ENCODE data around the gene LHPP.
A peak's percentile ranks its signal among the peaks of the same experiment; 100 is the strongest.

LHPP gene

DNA sequence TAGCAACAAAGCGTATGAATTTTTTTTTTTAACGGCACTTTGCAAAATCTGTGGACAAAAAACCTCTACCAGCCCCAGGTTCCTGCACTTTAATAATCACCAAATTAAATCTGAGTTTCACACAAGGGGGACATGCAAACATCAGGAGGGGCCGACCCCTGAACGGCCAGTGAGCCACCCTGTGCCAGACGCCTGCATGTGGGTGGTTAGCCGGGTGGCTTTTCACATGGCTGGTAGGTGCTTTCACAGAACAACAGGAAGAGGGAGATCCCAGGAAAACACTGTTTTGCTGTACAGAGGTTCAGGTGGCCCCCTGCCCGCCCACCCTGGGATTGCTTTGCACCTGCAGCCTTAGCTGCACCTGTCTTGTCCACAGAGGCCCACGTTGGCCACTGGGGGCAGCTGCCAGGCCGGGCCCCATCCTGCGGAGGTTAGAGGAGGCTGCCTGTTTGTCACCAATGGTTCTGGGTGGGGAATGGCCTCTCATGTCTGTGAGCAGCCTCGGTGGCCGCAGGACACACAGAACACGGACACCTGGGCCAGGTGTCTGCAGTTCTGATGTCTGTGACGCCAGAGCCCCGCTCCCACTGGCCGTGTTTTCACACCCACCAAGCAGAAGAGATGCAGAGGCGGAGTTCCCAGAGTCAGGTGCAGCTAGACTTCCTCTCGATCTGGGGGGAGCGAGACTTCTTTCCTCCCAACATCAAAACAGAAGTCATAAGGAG, 174.8 kb downstream of the LHPP start:
- POLR2A ChIA-PET (ENCODE audit: low non-redundant PET): no interaction called here
- TF ChIP-seq CTCF (conservative IDR thresholded peaks at IDR 0.05; ENCODE audit: low read depth): no peak
- CTCF ChIA-PET: no interaction called here
- peak overlapping the region; percentile 40 for H3K27ac ChIP-seq
- no peak for DNase-seq (ENCODE audit: low spot score)

- CTCF ChIA-PET: no interaction called here
- POLR2A ChIA-PET (ENCODE audit: low non-redundant PET): interaction anchor here (0.6 kb wide), 1 partner anchor 7 kb away, joined by 3 read pairs; no protein-coding TSS in a partner anchor
- no peak for TF ChIP-seq CTCF (conservative IDR thresholded peaks at IDR 0.05; ENCODE audit: low read depth)
- no peak for DNase-seq (ENCODE audit: low spot score)
- peak overlapping the region; percentile 40 for H3K27ac ChIP-seq
These were observed 175.6 kb downstream of the LHPP start for GRCh38 chr10:124637091-124637700.

GRCh38 chr10:124637746-124638145, 176.1 kb downstream of the LHPP start:
- no peak for TF ChIP-seq CTCF (conservative IDR thresholded peaks at IDR 0.05; ENCODE audit: low read depth)
- DNase-seq (ENCODE audit: low spot score): no peak
- H3K27ac ChIP-seq: peak overlapping the region; percentile 40
- ChIA-PET POLR2A (ENCODE audit: low non-redundant PET) (interaction anchor here (0.6 kb wide), 1 partner anchor 8 kb away, joined by 3 read pairs; no protein-coding TSS in a partner anchor), CTCF (no interaction called here)

DNA sequence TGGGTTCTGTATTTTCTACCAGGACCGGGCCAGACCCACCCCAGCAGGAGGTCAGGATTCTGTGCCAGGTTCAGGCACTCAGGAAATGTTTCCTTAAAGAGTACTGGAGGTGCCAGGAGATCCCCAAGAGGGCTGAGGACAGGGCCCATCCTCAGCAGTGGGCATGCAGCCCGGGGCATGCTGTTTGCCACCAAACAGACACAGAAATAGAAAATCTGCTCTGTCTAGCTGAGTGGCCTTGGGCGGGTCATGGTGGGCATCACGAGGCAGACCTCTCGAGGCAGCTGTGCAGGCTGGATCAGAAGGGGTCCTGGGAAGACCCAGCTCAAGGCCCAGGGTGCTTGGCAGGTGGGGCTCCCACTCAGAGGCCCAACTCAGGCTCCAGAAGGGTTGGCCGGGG, 177.6 kb downstream of the LHPP start:
- peak overlapping the region; percentile 80 for H3K27ac ChIP-seq
- ChIA-PET POLR2A (ENCODE audit: low non-redundant PET) (interaction anchor here (0.6 kb wide), 1 partner anchor 15 kb away, joined by 3 read pairs; no protein-coding TSS in a partner anchor), CTCF (interaction anchor here (0.6 kb wide), 1 partner anchor 36 kb away, joined by 3 read pairs; no protein-coding TSS in a partner anchor)
- no peak for DNase-seq (ENCODE audit: low spot score)
- no peak for TF ChIP-seq CTCF (conservative IDR thresholded peaks at IDR 0.05; ENCODE audit: low read depth)

DNA sequence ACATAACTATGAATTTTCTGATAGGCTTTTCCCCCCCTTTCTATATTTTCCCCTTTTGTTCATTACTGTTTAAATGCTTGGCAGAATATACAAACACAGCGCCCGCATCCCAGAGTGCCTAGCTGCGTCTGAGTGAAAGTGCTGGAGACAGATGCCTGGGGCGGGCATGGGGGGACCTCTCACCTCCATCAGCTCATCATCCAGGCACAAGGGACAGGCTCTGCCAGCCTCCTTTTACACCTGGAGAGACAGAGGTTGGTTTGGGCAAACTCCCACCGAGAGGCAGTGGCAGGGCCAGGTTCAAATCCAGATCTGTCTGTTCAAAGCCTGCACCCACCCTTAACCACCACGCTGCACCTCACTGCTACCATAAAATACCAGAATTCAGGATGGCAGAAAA, 178.0 kb downstream of the LHPP start:
- no peak for DNase-seq (ENCODE audit: low spot score)
- no peak for TF ChIP-seq CTCF (conservative IDR thresholded peaks at IDR 0.05; ENCODE audit: low read depth)
- ChIA-PET CTCF (interaction anchor here (0.6 kb wide), 1 partner anchor 36 kb away, joined by 3 read pairs; no protein-coding TSS in a partner anchor), POLR2A (ENCODE audit: low non-redundant PET) (no interaction called here)
- peak overlapping the region; percentile 80 for H3K27ac ChIP-seq

DNA sequence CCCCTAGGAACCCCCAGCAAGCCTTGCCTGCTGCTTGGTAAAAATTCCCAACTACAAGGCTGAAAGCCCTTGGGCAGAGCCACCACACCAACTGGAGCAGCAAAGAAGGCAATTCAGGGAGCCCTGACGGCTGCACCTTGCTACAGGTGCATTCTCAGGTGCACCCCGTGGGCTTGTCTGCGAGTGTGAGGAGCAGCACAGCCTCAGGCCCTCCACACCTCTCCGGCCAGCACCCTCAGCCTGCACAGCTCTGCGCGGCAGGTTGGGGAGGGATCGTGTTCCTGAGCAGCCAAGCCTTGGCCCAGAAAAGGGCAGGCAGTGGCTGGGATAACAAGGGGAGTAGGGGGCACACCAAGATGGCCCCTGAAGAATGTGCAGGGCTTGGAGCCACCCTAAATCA, 178.4 kb downstream of the LHPP start:
- peak overlapping the region; percentile 80 for H3K27ac ChIP-seq
- no peak for TF ChIP-seq CTCF (conservative IDR thresholded peaks at IDR 0.05; ENCODE audit: low read depth)
- POLR2A ChIA-PET (ENCODE audit: low non-redundant PET): no interaction called here
- CTCF ChIA-PET: interaction anchor here (0.9 kb wide), 1 partner anchor 106 kb away, joined by 4 read pairs; no protein-coding TSS in a partner anchor
- DNase-seq (ENCODE audit: low spot score): no peak

Data from RWPE1 (cell line).